Hepatocyte (in vitro differentiated cells): ENCODE measurements around the gene FMNL2. TPM values are rescaled to one million over a fixed set of nuclear protein-coding genes. Genes with fewer than 3 reads are reported as not detected.
A peak's percentile ranks its signal among the peaks of the same experiment; 100 is the strongest.

Experiments
- DNase-seq: peaks from one replicate; pipeline ENCODE4 v3.0.0-alpha.2; 2016; ENCODE audit warnings: low spot score
- H2AFZ ChIP-seq: fragments of 200-600 bp; sonication (generic); 2 replicates; pipeline ENCODE4 v1.6.0; 2016; ENCODE audit warnings: antibody characterized with exemption, mild to moderate bottlenecking
- H3K27ac ChIP-seq: fragments of 200-600 bp; sonication (generic); 2 replicates; pipeline ENCODE4 v1.5.1; 2016; ENCODE audit warnings: mild to moderate bottlenecking
- H3K27me3 ChIP-seq: fragments of 200-600 bp; sonication (generic); 2 replicates; pipeline ENCODE4 v1.6.1; 2016
- H3K36me3 ChIP-seq: fragments of 200-600 bp; sonication (generic); replicated peaks from 2 replicates; pipeline ENCODE4 v1.5.1; 2016; ENCODE audit warnings: low read depth; ENCODE audit not compliant: insufficient read depth
- H3K4me1 ChIP-seq: fragments of 200-600 bp; sonication (generic); 2 replicates; pipeline ENCODE4 v1.5.1; 2016; ENCODE audit warnings: mild to moderate bottlenecking, moderate library complexity; ENCODE audit not compliant: insufficient read depth
- H3K4me2 ChIP-seq: fragments of 200-600 bp; sonication (generic); 2 replicates; pipeline ENCODE4 v1.6.0; 2016
- H3K4me3 ChIP-seq: fragments of 200-600 bp; sonication (generic); 2 replicates; pipeline ENCODE4 v1.5.1; 2016; ENCODE audit warnings: mild to moderate bottlenecking
- H3K79me2 ChIP-seq: fragments of 200-600 bp; sonication (generic); 2 replicates; pipeline ENCODE4 v1.6.0; 2017; ENCODE audit warnings: mild to moderate bottlenecking
- H3K9me2 ChIP-seq: fragments of 200-600 bp; sonication (generic); replicated peaks from 2 replicates; pipeline ENCODE4 v1.6.0; 2017; ENCODE audit warnings: mild to moderate bottlenecking; ENCODE audit not compliant: insufficient read depth
- H3K9me3 ChIP-seq: fragments of 200-600 bp; sonication (generic); 2 replicates; pipeline ENCODE4 v1.5.1; 2016; ENCODE audit warnings: low read depth, mild to moderate bottlenecking
- H4K20me1 ChIP-seq: fragments of 200-600 bp; sonication (generic); 2 replicates; pipeline ENCODE4 v1.6.0; 2016; ENCODE audit warnings: mild to moderate bottlenecking; ENCODE audit not compliant: insufficient read depth, poor library complexity, severe bottlenecking
- EZH2 ChIP-seq: fragments of 200-600 bp; sonication (generic); IDR thresholded peaks from 2 replicates; pipeline ENCODE4 v1.6.1; 2016; ENCODE audit warnings: antibody characterized with exemption, mild to moderate bottlenecking, borderline replicate concordance
- EZH2phosphoT487 ChIP-seq: fragments of 200-600 bp; sonication (generic); IDR thresholded peaks from one replicate; pipeline ENCODE4 v1.6.1; 2018; ENCODE audit warnings: antibody characterized with exemption, mild to moderate bottlenecking, low read depth, moderate library complexity; ENCODE audit not compliant: unreplicated experiment, severe bottlenecking
- WGBS: methylation state at CpG from one replicate; pipeline ENCODE4 v1.1.6; 2016; ENCODE audit warnings: low lambda C conversion rate; ENCODE audit errors: missing lambda C conversion rate; 5-methylcytosine and 5-hydroxymethylcytosine counted together
- polyA plus RNA-seq: library from polyadenylated mRNA; unstranded; fragments of >200 nt; fragmentation: Nextera tagmentation; extraction: Ambion mirVana; gene quantifications from 2 replicates; pipeline ENCODE4 v1.2.1, GENCODE V29; 2016
- total RNA-seq: library from RNA; depleted of rRNA; stranded (reverse); fragments of >200 nt; gene quantifications from 2 replicates; pipeline ENCODE4 v1.2.3, GENCODE V29; 2014
- TF ChIP-seq, protein P1 (sequence below): fragments of 200-600 bp; sonication (generic); IDR thresholded peaks from 2 replicates; pipeline ENCODE4 v1.5.1; 2016; ENCODE audit warnings: antibody characterized with exemption, mild to moderate bottlenecking; ENCODE audit not compliant: poor library complexity

Gene FMNL2
- total and polyA plus RNA-seq, 2 experiments from 2014 or later, result 11.7 to 53.6 TPM

DNA sequence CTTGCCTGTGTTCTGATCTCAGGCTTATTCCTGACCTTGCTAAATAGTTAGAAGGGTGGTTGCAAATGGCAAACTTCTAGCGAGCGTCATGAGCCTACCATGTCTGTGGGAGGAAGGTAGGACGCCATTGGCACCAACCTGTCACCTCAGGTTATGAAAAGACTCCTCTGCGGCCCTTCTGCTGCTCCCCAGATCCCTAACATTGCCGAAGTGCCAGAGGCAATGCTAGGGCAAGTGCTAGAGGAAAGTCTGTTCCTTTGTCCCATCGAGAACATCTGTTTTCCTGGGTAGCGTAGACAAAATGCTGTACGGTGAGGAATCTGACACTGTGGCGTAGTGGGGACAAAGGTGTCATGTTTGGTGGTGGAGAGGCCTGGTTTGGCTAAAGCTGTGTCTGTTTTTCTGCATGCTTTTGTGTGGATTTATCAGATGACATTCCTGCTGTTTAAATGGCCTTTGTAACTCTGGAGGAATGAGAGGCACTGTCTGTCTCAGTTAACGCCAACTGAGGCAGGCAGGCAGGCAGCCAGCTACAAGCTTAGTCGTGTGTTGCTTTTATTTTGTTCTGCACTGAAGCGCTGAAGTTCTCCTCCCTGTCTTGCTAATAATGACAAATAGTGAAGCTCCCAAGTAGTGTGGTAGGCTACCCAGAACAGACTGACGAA, 288.2 kb downstream of the FMNL2 start:
- TF ChIP-seq EZH2phosphoT487, result no peak
- TF ChIP-seq, protein P1, sequence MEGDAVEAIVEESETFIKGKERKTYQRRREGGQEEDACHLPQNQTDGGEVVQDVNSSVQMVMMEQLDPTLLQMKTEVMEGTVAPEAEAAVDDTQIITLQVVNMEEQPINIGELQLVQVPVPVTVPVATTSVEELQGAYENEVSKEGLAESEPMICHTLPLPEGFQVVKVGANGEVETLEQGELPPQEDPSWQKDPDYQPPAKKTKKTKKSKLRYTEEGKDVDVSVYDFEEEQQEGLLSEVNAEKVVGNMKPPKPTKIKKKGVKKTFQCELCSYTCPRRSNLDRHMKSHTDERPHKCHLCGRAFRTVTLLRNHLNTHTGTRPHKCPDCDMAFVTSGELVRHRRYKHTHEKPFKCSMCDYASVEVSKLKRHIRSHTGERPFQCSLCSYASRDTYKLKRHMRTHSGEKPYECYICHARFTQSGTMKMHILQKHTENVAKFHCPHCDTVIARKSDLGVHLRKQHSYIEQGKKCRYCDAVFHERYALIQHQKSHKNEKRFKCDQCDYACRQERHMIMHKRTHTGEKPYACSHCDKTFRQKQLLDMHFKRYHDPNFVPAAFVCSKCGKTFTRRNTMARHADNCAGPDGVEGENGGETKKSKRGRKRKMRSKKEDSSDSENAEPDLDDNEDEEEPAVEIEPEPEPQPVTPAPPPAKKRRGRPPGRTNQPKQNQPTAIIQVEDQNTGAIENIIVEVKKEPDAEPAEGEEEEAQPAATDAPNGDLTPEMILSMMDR, result no peak
- no peak for TF ChIP-seq EZH2
- no peaks in the 10 kb centered on the region for H3K9me3 ChIP-seq

DNA sequence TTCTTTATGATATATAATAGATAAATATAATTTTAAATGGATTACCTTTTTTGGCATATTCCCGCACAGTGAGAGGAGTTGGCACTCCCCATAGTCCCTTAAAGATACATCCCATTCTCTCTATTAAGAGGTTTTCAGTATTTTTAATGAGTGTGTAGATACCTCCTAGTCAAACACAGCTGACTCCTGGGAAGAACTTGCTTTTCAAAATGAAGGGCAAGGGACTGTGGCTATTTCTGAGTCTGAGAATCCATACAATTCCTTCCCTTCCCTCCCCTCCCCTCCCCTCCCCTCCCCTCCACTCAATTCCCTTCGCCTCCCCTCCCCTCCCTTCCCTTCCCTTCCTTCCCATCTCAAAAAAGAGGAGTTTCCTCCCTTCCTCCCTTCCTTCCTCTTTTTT, 288.8 kb downstream of the FMNL2 start:
- no peak overlapping the region for H3K4me3 ChIP-seq
- no peaks in the 10 kb centered on the region for H3K4me1 ChIP-seq
- H3K27ac ChIP-seq, result no peak overlapping the region
- no peak overlapping the region for H3K4me2 ChIP-seq
- H2AFZ ChIP-seq, result no peak overlapping the region
- no peaks in the 10 kb centered on the region for H3K27me3 ChIP-seq
- DNase-seq, result no peak
- no peak for TF ChIP-seq EZH2
- TF ChIP-seq, protein P1, result no peak
- no peaks in the 10 kb centered on the region for H3K79me2 ChIP-seq
- H3K9me2 ChIP-seq, result no peaks in the 10 kb centered on the region
- H3K36me3 ChIP-seq, result no peaks in the 10 kb centered on the region
- H3K9me3 ChIP-seq, result no peaks in the 10 kb centered on the region
- 92% methylated on average over 1 of the region's 2 CpGs for WGBS
- H4K20me1 ChIP-seq, result no peaks in the 10 kb centered on the region

More for the DNA sequence above, 288.2 kb downstream of the FMNL2 start:
- Histone ChIP-seq H2AFZ (no peak overlapping the region), H4K20me1 (no peaks in the 10 kb centered on the region), H3K27me3 (no peaks in the 10 kb centered on the region), H3K4me2 (no peak overlapping the region), H3K79me2 (no peaks in the 10 kb centered on the region), H3K36me3 (no peaks in the 10 kb centered on the region), H3K27ac (no peak overlapping the region), H3K4me3 (no peak overlapping the region), H3K9me2 (no peaks in the 10 kb centered on the region), H3K4me1 (no peaks in the 10 kb centered on the region)
- 76% methylated on average over 13 of the region's 13 CpGs for WGBS
- DNase-seq, result no peak

DNA sequence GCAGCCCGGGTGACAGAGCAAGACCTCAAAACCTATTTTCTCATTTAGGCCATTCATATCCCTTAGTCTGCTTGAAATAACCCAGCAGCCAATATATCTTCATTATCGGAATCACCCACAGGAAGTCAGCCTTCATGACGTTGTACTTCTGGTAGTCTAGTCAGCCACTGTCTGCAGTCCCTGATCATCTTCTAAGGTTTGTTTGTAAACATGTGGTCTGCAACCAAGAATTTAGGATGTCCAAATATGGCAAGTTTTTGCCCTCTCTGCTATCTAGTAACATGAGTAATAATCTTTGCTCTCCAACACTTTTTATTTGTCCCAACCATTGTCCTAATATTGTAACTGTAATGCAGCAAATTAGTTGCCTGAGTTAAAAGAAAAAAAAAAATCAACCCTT, 289.8 kb downstream of the FMNL2 start:
- DNase-seq, result no peak
- no peak overlapping the region for H3K27ac ChIP-seq
- H3K9me2 ChIP-seq, result no peaks in the 10 kb centered on the region
- no peak overlapping the region for H3K4me2 ChIP-seq
- WGBS, result 78% methylated on average over 3 of the region's 3 CpGs
- TF ChIP-seq, protein P1, result no peak
- no peak for TF ChIP-seq EZH2phosphoT487
- TF ChIP-seq EZH2, result no peak
- H3K4me1 ChIP-seq, result no peaks in the 10 kb centered on the region
- H3K9me3 ChIP-seq, result no peaks in the 10 kb centered on the region
- no peaks in the 10 kb centered on the region for H3K36me3 ChIP-seq
- no peaks in the 10 kb centered on the region for H3K79me2 ChIP-seq
- no peaks in the 10 kb centered on the region for H3K27me3 ChIP-seq
- no peak overlapping the region for H2AFZ ChIP-seq
- H4K20me1 ChIP-seq, result no peaks in the 10 kb centered on the region
- H3K4me3 ChIP-seq, result no peak overlapping the region

DNA sequence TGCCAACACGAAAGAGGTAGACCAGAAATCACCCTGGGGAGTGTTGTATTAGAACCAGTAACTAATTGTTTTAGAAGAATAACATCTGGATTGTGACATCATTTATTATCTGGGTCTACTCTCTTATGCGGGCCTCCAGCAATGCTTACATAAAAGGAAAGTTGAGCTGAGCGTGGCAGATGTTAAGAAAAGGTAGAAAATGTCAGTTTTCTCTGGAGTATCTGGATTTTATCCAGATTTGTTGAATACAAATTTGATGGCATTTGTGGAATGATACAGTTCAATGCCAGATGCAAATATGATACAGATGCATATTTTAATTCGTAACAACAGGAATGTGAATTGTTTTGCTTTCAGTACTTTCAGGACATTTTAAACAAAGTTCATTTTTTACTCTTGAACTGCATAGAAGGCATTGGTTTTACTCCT, 292.0 kb downstream of the FMNL2 start:
- Histone ChIP-seq H3K4me3 (no peak overlapping the region), H3K27ac (peak overlapping the region; percentile 6), H3K79me2 (no peaks in the 10 kb centered on the region), H3K9me2 (no peaks in the 10 kb centered on the region), H2AFZ (no peak overlapping the region), H3K4me1 (no peaks in the 10 kb centered on the region), H3K9me3 (no peaks in the 10 kb centered on the region), H3K27me3 (no peaks in the 10 kb centered on the region), H3K36me3 (no peaks in the 10 kb centered on the region), H4K20me1 (no peaks in the 10 kb centered on the region), H3K4me2 (no peak overlapping the region)
- WGBS, result 60% methylated on average over 4 of the region's 4 CpGs
- no peak for DNase-seq
- TF ChIP-seq, protein P1, result no peak
- TF ChIP-seq EZH2 (no peak), EZH2phosphoT487 (no peak)
